Activated CD4-positive, alpha-beta T cell treated with anti-CD3 and anti-CD28 coated beads for 1 hour (primary cell): ENCODE measurements around the gene IGFBPL1.

Experiments used
- DNase-seq: peaks from one replicate; pipeline ENCODE4 v3.0.0-alpha.2; 2020

Gene IGFBPL1

DNA sequence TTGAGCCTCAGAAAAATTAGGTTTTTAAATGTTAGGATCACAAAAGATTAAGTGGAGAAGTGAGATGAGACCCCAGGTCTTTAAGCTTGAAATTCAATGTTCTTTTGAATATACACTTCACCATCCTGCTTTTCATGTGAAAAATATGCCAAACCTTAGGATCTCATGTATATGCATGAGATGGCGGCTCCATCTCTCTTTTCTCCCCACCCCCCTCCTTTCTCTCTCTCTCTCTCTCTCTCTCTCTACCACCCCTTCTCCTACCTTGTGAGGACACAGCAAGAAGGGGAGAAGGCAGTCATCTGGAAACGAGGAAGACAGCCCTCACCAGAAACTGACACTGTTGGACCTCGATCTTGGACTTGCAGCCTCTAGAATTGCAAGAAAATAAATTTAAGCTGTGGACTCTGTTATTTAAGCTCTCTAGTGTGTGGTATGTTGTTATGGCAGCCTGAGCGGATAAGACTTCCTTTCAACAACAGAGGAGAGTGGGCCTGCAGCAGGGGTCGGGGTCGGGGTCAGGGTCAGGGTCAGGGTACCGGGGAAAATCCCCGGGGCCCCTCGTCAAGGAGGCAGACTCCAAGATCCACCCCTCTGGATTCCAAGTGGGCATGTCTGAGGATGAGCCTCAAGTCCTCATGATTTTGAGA is 48.1 kb downstream of the IGFBPL1 start:
- DNase-seq: no peak

DNA sequence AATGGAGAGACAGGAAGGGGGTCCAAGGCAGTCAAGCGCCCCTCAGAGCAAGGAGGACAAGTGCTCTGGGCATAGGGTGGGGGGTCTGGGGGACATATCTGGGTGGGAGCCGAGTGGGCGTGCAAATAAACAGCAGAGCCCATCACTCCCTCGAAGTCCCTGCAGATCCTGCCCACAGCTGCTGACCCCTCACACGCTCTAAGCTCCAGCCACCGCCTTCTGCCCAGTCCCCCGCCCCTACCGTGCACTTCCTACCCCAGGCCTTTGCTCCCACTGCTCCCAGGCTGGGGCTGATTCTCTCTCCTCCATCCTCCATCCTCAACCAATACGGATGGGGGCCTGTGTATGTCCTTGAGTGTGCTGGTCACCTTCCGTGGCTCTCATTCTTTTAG is 48.7 kb downstream of the IGFBPL1 start:
- DNase-seq: no peak

DNA sequence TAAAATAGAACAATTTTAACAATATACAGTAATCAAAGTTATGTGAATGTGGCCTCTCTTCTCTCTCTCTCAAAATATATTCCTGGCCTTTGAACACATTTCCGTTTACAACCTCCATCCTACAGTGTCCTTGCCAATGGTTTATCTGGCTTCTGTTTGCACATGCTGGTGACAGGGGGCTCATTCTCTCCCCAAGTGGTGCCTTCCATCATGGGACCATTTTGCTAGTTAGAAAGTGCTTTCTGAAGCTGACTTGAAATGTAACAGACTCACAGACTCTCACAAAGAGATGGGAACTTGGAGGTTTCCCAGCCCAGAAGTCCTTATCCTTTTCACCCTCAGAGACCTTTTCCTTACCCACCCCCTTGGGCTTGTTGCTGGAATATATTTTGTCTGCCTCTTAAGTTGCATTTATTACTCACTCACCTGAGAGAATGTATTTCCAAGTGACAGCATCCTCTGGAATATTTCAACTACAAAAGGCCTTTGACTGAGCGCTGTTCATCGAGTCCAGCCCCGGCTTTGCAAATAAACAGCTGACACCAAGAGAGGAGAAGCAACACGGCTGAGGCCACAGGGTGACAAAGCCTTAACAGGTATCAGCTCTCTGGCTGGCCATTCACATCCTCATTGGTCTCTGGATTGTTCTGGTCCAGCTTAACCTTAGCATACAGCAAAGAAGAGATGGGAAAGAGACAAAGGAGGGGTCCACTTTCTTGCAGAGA is 49.2 kb downstream of the IGFBPL1 start:
- DNase-seq: no peak

GRCh38 chr9:38373679-38374078 is 50.6 kb downstream of the IGFBPL1 start:
- DNase-seq: no peak

- DNase-seq: no peak
Observed at GRCh38 chr9:38372762-38373619, 51.3 kb downstream of the IGFBPL1 start.

DNA sequence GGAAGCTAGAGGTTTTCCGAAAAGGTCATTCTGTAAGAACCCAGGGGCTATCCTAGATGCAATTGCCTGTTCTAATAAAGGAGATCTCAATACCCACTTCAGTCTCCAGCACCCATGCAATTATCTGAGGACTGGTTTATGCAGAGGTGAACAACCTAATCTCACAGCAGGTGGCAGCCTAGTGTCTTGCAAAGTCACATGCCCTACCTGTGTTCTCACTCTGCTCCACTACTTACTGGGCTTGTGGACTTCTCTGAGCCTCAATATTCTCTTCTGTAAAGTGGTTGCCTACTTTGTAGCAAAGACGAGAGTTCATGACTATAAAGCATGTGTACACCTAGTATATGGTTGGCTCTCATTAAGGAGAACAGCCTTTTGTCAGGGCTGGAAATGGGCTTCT is 52.8 kb downstream of the IGFBPL1 start:
- DNase-seq: no peak

GRCh38 chr9:38370176-38370575 is 54.1 kb downstream of the IGFBPL1 start:
- DNase-seq: no peak

- no peak for DNase-seq
Observed at GRCh38 chr9:38368731-38369130, 55.5 kb downstream of the IGFBPL1 start.

DNA sequence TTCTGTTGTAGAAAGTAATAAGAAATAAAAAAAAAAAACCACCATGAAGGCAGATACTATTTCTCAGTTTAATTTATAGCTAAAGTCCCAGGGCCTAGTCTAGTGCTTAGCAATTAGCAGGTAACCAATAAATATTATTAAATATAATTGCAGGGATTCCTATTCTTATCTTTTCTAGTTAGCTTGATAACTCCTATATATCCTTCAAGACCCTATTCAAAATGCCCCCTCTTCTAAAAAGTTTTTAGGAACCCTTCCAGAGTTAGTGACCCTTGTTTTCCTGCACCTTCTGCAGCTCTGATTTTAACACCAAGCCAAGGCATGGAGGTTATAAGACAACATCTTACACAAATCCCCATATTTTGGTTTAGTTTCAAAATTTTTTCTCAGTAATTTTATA is 56.4 kb downstream of the IGFBPL1 start:
- DNase-seq: no peak

- no peak for DNase-seq
Observed at GRCh38 chr9:38363589-38363925, 60.7 kb downstream of the IGFBPL1 start.

GRCh38 chr9:38362852-38363588 is 61.2 kb downstream of the IGFBPL1 start:
- no peak for DNase-seq

DNA sequence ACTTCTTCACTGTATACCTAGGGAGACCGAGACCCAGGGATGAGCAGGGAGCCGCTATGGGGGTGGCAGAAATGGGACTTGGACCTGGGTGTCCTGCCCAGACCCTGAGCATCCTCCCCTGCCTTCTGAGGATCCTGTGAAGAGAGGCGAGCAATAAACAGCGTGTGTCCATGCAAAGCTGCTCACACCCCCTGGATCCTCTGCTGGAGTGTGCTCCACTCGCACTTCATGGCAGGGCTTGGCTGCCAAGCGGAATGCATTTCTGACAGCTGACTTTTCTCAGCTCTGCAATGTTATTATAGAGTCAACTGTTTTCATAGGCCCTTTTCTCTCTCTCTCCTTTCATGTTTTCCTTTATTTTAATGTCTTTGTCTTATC is 62.8 kb downstream of the IGFBPL1 start:
- DNase-seq: no peak

- no peak for DNase-seq
Observed at GRCh38 chr9:38360839-38361472, 63.3 kb downstream of the IGFBPL1 start.

DNA sequence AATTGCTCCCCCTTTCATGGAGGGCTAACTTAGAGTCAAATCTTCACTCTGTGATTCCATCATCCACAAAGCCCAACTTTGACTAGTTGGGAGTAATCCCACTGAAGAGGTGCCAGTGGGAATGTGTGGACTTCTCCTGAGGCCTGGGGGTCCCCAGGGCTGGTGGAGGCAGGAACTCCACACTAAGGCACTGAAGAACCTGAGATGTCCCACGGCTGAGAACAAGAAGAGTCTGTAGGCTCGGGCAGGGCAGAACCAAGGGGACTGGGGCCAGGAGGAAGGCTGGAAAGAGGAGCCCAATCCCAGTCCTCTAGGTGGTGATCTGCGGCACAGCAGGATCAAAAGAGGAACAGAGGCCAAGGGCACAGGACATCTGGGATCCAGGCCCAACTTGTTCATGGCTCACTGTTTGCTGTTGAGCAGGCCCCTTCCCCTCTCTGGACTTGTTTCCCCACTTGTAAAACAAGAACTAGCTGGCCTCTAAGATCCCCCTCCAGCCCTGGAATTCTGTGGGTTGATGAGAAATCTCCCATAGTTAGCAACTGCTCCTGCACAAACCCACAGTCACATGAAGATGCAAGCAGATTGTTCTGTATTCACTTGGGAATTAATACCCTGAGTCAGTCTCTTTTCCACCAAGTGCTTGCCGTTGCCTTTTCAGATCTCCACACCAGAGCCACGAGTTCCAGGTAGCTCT is 64.4 kb downstream of the IGFBPL1 start:
- DNase-seq: no peak

DNA sequence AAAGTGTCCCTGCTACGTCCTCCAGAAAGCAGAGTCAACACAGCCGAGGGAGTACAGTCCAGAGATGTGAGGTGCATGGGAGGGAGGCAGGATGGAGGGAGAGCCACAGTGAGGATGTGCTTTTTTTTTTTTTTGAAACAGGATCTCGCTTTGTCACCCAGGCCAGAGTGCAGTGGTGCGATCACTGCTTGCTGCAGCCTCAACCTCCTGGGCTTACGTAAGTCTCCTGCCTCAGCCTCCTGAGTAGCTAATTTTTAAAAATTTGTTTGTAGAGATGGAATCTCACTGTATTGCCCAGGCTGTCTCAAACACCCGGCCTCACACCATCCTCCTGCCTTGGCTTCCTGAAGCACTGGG is 65.0 kb downstream of the IGFBPL1 start:
- DNase-seq: no peak

- DNase-seq: no peak
Observed at GRCh38 chr9:38358390-38359296, 65.6 kb downstream of the IGFBPL1 start.

GRCh38 chr9:38357350-38358114 is 66.7 kb downstream of the IGFBPL1 start:
- DNase-seq: no peak

GRCh38 chr9:38356851-38357250 is 67.4 kb downstream of the IGFBPL1 start:
- DNase-seq: no peak
